Measurements from ENCODE around the gene PURA. TPM values are rescaled to one million over a fixed set of nuclear protein-coding genes. Genes with fewer than 3 reads are reported as not detected.

Gene PURA
- total RNA-seq, 1 experiment from 2014 or later = 11.3 TPM

- no peak for DNase-seq (ENCODE audit: low spot score)
Observed at GRCh38 chr5:140159014-140159927, 45.4 kb downstream of the PURA start.

- no peak for DNase-seq (ENCODE audit: low spot score)
Observed at GRCh38 chr5:140162275-140162674, 48.4 kb downstream of the PURA start.

- no peak for DNase-seq (ENCODE audit: low spot score)
Observed at GRCh38 chr5:140162781-140163180, 48.9 kb downstream of the PURA start.

GRCh38 chr5:140165101-140165922 lies 51.4 kb downstream of the PURA start:
- DNase-seq (ENCODE audit: low spot score) = peak; percentile 60

GRCh38 chr5:140165923-140166270 lies 52.0 kb downstream of the PURA start:
- DNase-seq (ENCODE audit: low spot score) = no peak

GRCh38 chr5:140166911-140167310 lies 53.0 kb downstream of the PURA start:
- no peak for DNase-seq (ENCODE audit: low spot score)

- DNase-seq (ENCODE audit: low spot score) = no peak
Observed at GRCh38 chr5:140168371-140168770, 54.5 kb downstream of the PURA start.

GRCh38 chr5:140169410-140169809 lies 55.5 kb downstream of the PURA start:
- DNase-seq (ENCODE audit: low spot score) = peak; percentile 43

GRCh38 chr5:140172483-140172882 lies 58.6 kb downstream of the PURA start:
- DNase-seq (ENCODE audit: low spot score) = no peak

GRCh38 chr5:140174014-140174413 lies 60.1 kb downstream of the PURA start:
- DNase-seq (ENCODE audit: low spot score) = no peak

GRCh38 chr5:140174465-140175366 lies 60.8 kb downstream of the PURA start, which contains the start of gene CYSTM1:
TSS of gene CYSTM1 (plus strand) at chr5:140175188. CDS start at chr5:140194466, 19,278 bp downstream.
- DNase-seq (ENCODE audit: low spot score) = peak; percentile 99

Other genes starting within 250 kb of the PURA start
- not detected in 2 replicates for gene NRG2, start 70.8 kb upstream of the PURA start, total RNA-seq (2014; rRNA removed; shearing (Covaris generic))
- 1.1 and 1.7 TPM in 2 replicates for gene IGIP, start 11.8 kb downstream of the PURA start, total RNA-seq (2014; rRNA removed; shearing (Covaris generic))
- gene CYSTM1, start 61.1 kb downstream of the PURA start, total RNA-seq (2014; rRNA removed; shearing (Covaris generic)) = 177 and 178 TPM in 2 replicates
- 60.7 and 61.2 TPM in 2 replicates for gene PFDN1, start 189.0 kb downstream of the PURA start, total RNA-seq (2014; rRNA removed; shearing (Covaris generic))
- 40.9 and 46.3 TPM in 2 replicates for gene HBEGF, start 232.5 kb downstream of the PURA start, total RNA-seq (2014; rRNA removed; shearing (Covaris generic))
- gene SLC4A9, start 246.1 kb downstream of the PURA start, total RNA-seq (2014; rRNA removed; shearing (Covaris generic)) = 0.08 and 0.86 TPM in 2 replicates